Measurements from ENCODE around the gene MLLT10. TPM values are rescaled to one million over a fixed set of nuclear protein-coding genes. Genes with fewer than 3 reads are reported as not detected.
"Not testable (repeated sequence)": the region's sequence is repeated elsewhere in the genome, so short reads cannot be mapped to it uniquely, and the experiment has no call there.

The MLLT10 gene
- total RNA-seq, 2 experiments from 2014 or later = 43.0 to 49.9 TPM

- Mint-ChIP-seq H3K36me3 (ENCODE audit: low read depth) (peaks cover 64% of the 10 kb centered on the region), H3K4me3 (no peak overlapping the region), H3K4me1 (peaks cover 16% of the 10 kb centered on the region), H3K27ac (no peak overlapping the region), H3K27me3 (peaks cover 4% of the 10 kb centered on the region), H3K9me3 (peaks cover 32% of the 10 kb centered on the region)
- POLR2A ChIA-PET = no interaction called here
- no peak for DNase-seq
- CTCF ChIA-PET = no interaction called here
Observed at GRCh38 chr10:21700474-21700873, 166.4 kb downstream of the MLLT10 start.

- ChIA-PET POLR2A (no interaction called here), CTCF (no interaction called here)
- H3K27me3 Mint-ChIP-seq = peaks cover 4% of the 10 kb centered on the region
- DNase-seq = no peak
- H3K4me1 Mint-ChIP-seq = peaks cover 16% of the 10 kb centered on the region
- peak overlapping the region; percentile 46 for H3K27ac Mint-ChIP-seq
- H3K36me3 Mint-ChIP-seq (ENCODE audit: low read depth) = peaks cover 58% of the 10 kb centered on the region
- peaks cover 30% of the 10 kb centered on the region for H3K9me3 Mint-ChIP-seq
- peak overlapping the region; percentile 14 for H3K4me3 Mint-ChIP-seq
Observed at GRCh38 chr10:21702633-21703111, 168.6 kb downstream of the MLLT10 start.

DNA sequence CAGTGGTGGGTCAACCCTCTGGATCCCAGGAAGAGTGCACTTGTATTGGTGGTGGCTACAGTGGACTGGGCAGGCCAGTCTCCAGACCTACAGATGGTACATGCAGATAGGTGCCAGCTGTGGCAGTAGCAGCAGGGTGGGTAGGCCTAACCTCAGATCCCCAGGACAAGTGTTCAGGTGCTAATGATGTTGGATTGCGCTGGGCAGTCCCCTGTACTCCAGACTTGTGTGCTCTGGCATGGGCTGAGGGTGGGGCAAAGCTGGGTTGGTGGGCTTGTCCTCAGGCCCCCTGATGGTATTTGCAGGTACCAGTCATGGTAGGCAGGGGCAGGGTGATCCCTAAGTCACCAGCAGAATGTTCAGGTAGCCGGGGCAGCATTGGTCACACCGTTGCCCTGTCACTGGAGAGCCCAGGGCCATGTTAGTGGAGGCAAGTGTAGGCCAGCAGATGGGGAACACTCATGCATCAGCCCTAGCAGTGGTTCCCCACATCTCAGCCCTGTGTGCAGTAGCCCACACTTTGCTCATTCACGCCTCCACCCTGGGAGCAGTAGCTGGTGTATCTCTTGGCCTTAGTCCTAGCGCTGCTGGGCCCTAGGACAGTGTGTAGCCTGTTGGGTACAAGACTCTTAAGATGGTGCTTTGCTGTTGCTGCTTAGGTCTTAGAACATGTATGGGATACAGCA is 171.3 kb downstream of the MLLT10 start:
- no peak overlapping the region for H3K4me3 Mint-ChIP-seq
- CTCF ChIA-PET = no interaction called here
- DNase-seq = no peak
- no peak overlapping the region for H3K27ac Mint-ChIP-seq
- H3K4me1 Mint-ChIP-seq = peaks cover 16% of the 10 kb centered on the region
- H3K36me3 Mint-ChIP-seq (ENCODE audit: low read depth) = peaks cover 47% of the 10 kb centered on the region
- H3K27me3 Mint-ChIP-seq = peaks cover 4% of the 10 kb centered on the region
- peaks cover 13% of the 10 kb centered on the region for H3K9me3 Mint-ChIP-seq
- POLR2A ChIA-PET = no interaction called here

GRCh38 chr10:21705828-21706176 is 171.8 kb downstream of the MLLT10 start:
- H3K9me3 Mint-ChIP-seq = peaks cover 8% of the 10 kb centered on the region

DNA sequence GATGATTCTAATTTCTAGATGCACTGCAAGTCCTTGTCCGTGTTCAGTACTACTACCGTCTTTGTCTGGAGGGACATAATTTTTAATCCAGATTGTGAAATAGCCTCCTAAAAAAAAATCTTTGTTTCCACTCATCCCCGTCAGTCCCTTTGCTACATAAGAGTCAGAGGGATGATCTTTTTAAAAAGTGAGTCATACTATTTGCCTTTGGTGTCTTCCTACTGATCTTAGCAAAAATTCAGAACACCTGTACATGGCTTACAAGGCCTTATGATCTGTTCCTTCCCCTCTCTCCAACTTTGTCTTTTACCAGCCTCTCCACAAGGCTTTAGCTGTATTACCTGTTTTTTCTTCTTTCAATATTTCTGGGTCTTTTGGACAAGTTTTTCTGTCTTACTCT is 173.5 kb downstream of the MLLT10 start:
- DNase-seq = no peak
- Mint-ChIP-seq H3K4me3 (no peak overlapping the region), H3K4me1 (peaks cover 15% of the 10 kb centered on the region), H3K27ac (no peak overlapping the region), H3K27me3 (peaks cover 2% of the 10 kb centered on the region), H3K9me3 (no peaks in the 10 kb centered on the region), H3K36me3 (ENCODE audit: low read depth) (peaks cover 35% of the 10 kb centered on the region)
- POLR2A ChIA-PET = interaction anchor here (0.8 kb wide), 1 partner anchor 17 kb away, joined by 4 read pairs; no protein-coding TSS in a partner anchor
- CTCF ChIA-PET = no interaction called here

More at GRCh38 chr10:21705828-21706176, 171.8 kb downstream of the MLLT10 start:
- no peak overlapping the region for H3K4me3 Mint-ChIP-seq
- POLR2A ChIA-PET = no interaction called here
- H3K4me1 Mint-ChIP-seq = peaks cover 19% of the 10 kb centered on the region
- peaks cover 4% of the 10 kb centered on the region for H3K27me3 Mint-ChIP-seq
- no peak overlapping the region for H3K27ac Mint-ChIP-seq
- DNase-seq = no peak
- CTCF ChIA-PET = no interaction called here
- H3K36me3 Mint-ChIP-seq (ENCODE audit: low read depth) = peaks cover 44% of the 10 kb centered on the region

- H3K27me3 Mint-ChIP-seq = no peaks in the 10 kb centered on the region
- POLR2A ChIA-PET = no interaction called here
- no peaks in the 10 kb centered on the region for H3K9me3 Mint-ChIP-seq
- CTCF ChIA-PET = no interaction called here
- no peak overlapping the region for H3K27ac Mint-ChIP-seq
- no peak overlapping the region for H3K4me3 Mint-ChIP-seq
- peaks cover 4% of the 10 kb centered on the region for H3K4me1 Mint-ChIP-seq
- DNase-seq = no peak
- peaks cover 34% of the 10 kb centered on the region for H3K36me3 Mint-ChIP-seq (ENCODE audit: low read depth)
Observed at GRCh38 chr10:21712975-21713374, 178.9 kb downstream of the MLLT10 start.

DNA sequence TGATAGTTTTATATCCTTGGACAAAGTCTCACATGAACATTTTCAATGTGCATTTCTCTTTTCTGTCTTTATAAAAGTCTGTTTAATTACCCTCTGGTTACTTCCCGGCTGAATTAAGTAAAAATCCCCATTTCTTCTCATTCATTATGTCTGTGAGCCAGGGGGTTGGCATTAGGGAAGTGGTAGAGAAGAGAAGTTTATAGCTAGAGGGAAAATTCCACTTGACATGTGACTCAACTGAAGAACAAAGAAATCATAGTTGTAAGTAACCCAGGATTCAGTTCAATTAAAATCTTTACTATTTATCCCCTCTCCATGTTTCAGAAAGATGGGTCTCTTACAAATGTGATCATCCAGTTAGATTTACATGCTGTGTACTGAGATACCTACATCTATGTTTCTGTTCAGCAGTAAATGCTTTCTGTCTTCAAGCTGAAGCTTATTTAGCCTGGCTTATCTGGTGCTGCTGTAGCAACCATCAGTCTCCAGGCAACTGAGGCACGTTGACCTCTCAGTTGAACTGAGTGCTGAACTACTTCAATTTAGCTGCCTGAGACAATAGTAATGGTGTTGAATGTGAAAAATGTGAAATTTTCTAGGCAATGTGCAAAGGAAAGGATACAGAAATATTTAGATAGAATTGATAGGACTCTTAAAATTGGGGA is 181.6 kb downstream of the MLLT10 start:
- H3K36me3 Mint-ChIP-seq (ENCODE audit: low read depth) = peaks cover 24% of the 10 kb centered on the region
- H3K27ac Mint-ChIP-seq = no peak overlapping the region
- no peaks in the 10 kb centered on the region for H3K27me3 Mint-ChIP-seq
- CTCF ChIA-PET = interaction anchor here (0.6 kb wide), 1 partner anchor 403 kb away, joined by 3 read pairs; no protein-coding TSS in a partner anchor
- peaks cover 4% of the 10 kb centered on the region for H3K4me1 Mint-ChIP-seq
- no peaks in the 10 kb centered on the region for H3K9me3 Mint-ChIP-seq
- no peak for DNase-seq
- POLR2A ChIA-PET = no interaction called here
- no peak overlapping the region for H3K4me3 Mint-ChIP-seq

- H3K9me3 Mint-ChIP-seq, POLR2A ChIA-PET, H3K27ac Mint-ChIP-seq, DNase-seq, H3K4me3 Mint-ChIP-seq, H3K27me3 Mint-ChIP-seq, CTCF ChIA-PET, H3K4me1 Mint-ChIP-seq: not testable (repeated sequence)
- peaks cover 24% of the 10 kb centered on the region for H3K36me3 Mint-ChIP-seq (ENCODE audit: low read depth)
Observed at GRCh38 chr10:21717437-21718054, 183.5 kb downstream of the MLLT10 start.

DNA sequence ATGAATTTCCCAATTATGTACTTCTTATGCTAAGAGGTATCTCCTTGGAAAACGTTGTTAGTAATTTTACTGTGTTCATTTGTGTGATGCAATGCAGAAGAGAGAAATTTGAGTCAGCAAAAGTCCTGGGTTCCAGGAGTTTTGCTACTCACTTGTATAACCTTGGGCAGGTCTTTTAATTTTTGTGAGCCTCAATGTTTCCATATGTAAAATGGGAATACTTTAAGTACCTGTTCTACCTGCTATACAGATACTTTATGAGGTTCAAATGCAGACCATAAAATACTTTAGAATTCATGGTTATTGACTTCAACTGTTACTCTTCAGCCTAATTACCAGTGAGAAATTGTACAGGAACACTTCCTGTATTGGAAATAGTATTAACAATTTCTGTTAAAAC is 185.5 kb downstream of the MLLT10 start:
- H3K4me3 Mint-ChIP-seq = no peak overlapping the region
- CTCF ChIA-PET = interaction anchor here (2.4 kb wide), 1 partner anchor 14 kb away, joined by 10 read pairs; no protein-coding TSS in a partner anchor
- H3K4me1 Mint-ChIP-seq = peaks cover 4% of the 10 kb centered on the region
- POLR2A ChIA-PET = no interaction called here
- H3K9me3 Mint-ChIP-seq = no peaks in the 10 kb centered on the region
- peaks cover 20% of the 10 kb centered on the region for H3K36me3 Mint-ChIP-seq (ENCODE audit: low read depth)
- DNase-seq = no peak
- no peak overlapping the region for H3K27ac Mint-ChIP-seq
- H3K27me3 Mint-ChIP-seq = no peaks in the 10 kb centered on the region

GRCh38 chr10:21720090-21720489 is 186.1 kb downstream of the MLLT10 start:
- H3K9me3 Mint-ChIP-seq = no peaks in the 10 kb centered on the region
- no peak for DNase-seq
- peaks cover 10% of the 10 kb centered on the region for H3K4me1 Mint-ChIP-seq
- peaks cover 19% of the 10 kb centered on the region for H3K36me3 Mint-ChIP-seq (ENCODE audit: low read depth)
- POLR2A ChIA-PET = no interaction called here
- no peak overlapping the region for H3K27ac Mint-ChIP-seq
- H3K27me3 Mint-ChIP-seq = no peaks in the 10 kb centered on the region
- CTCF ChIA-PET = interaction anchor here (2.4 kb wide), 1 partner anchor 13 kb away, joined by 10 read pairs; no protein-coding TSS in a partner anchor
- H3K4me3 Mint-ChIP-seq = no peak overlapping the region

DNA sequence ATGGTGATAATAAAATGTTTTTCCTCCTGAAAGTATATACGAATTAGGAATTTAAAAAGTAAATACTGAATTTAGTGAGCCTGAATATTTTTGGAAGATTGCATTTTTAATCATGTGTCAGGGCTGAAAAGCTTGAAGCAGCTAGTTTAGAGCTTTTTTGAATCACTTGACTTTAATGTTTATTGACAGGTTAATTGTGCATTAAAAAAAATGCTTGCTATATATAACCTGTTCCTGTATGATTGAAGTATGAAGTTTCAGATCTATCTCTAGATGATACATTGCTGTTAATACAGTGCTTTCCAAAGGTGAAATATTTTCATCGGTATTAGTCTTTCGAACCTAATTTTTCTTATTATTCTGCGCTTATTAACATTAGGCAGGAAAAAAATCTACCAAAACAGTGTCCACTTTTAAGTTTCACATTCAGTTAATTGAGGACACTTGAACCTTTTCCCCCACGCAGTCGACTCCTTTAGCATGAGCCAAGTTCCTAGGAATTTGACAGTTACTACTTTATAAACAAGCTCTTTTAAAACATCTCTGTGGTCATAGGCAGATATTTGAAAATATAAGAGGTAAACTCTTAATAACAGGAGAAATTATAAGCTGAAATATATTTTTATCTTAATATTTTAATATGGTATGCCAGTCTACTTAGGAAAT is 187.1 kb downstream of the MLLT10 start:
- no peaks in the 10 kb centered on the region for H3K9me3 Mint-ChIP-seq
- DNase-seq = no peak
- no peaks in the 10 kb centered on the region for H3K27me3 Mint-ChIP-seq
- ChIA-PET CTCF (interaction anchor here (0.6 to 2.4 kb wide), 3 partner anchors 10 to 184 kb away, joined by 3 to 10 read pairs (median 3); no protein-coding TSS in a partner anchor), POLR2A (no interaction called here)
- H3K27ac Mint-ChIP-seq = no peak overlapping the region
- H3K4me1 Mint-ChIP-seq = peaks cover 11% of the 10 kb centered on the region
- no peak overlapping the region for H3K4me3 Mint-ChIP-seq
- H3K36me3 Mint-ChIP-seq (ENCODE audit: low read depth) = peaks cover 18% of the 10 kb centered on the region

- ChIA-PET CTCF (no interaction called here), POLR2A (no interaction called here)
- H3K36me3 Mint-ChIP-seq (ENCODE audit: low read depth) = peaks cover 23% of the 10 kb centered on the region
- H3K4me3 Mint-ChIP-seq = no peak overlapping the region
- H3K27ac Mint-ChIP-seq = no peak overlapping the region
- H3K9me3 Mint-ChIP-seq = no peaks in the 10 kb centered on the region
- DNase-seq = no peak
- peaks cover 15% of the 10 kb centered on the region for H3K4me1 Mint-ChIP-seq
- H3K27me3 Mint-ChIP-seq = no peaks in the 10 kb centered on the region
Observed at GRCh38 chr10:21722209-21722608, 188.2 kb downstream of the MLLT10 start.

- peaks cover 32% of the 10 kb centered on the region for H3K36me3 Mint-ChIP-seq (ENCODE audit: low read depth)
- no peak overlapping the region for H3K4me3 Mint-ChIP-seq
- no peaks in the 10 kb centered on the region for H3K27me3 Mint-ChIP-seq
- ChIA-PET CTCF (no interaction called here), POLR2A (interaction anchor here (0.9 kb wide), 1 partner anchor 16 kb away, joined by 4 read pairs; no protein-coding TSS in a partner anchor)
- no peak overlapping the region for H3K27ac Mint-ChIP-seq
- peaks cover 21% of the 10 kb centered on the region for H3K4me1 Mint-ChIP-seq
- H3K9me3 Mint-ChIP-seq = no peaks in the 10 kb centered on the region
- no peak for DNase-seq
Observed at GRCh38 chr10:21724020-21724589, 190.1 kb downstream of the MLLT10 start.

Data from activated CD4-positive, alpha-beta memory T cell treated with anti-CD3 and anti-CD28 coated beads, Interleukin-2, amount 10 ng/mL, durations not matched to agents 7 days and 5 days (primary cell).